ENCODE data around the gene PGD.

- TF ChIP-seq POLR2A (IDR thresholded peaks at IDR 0.05) (no peak), POLR2AphosphoS5 (IDR thresholded peaks at IDR 0.05; ENCODE audit: insufficient read depth in 1 of 2, low read depth in 1 of 2) (no peak)
These were observed 25.2 kb downstream of the PGD start for GRCh38 chr1:10424034-10424433.

Data from vagina (tissue), 2 donors.